A549 (cell line): ENCODE measurements around the gene SENP7.

Source experiments
- BHLHE40 ChIP-seq: IDR thresholded peaks from 2 replicates; pipeline ENCODE4 v1.6.1; 2012; ENCODE audit warnings: low read depth, low read length, inconsistent platforms
- CHD2 ChIP-seq: fragments of 150-350 bp; IDR thresholded peaks from 2 replicates; pipeline ENCODE4 v1.6.1; 2014; ENCODE audit warnings: low read length; ENCODE audit not compliant: partially characterized antibody
- CTCF ChIP-seq: fragments of >200 bp; sonication (Bioruptor Twin); formaldehyde crosslinking; IDR thresholded peaks from 3 replicates; pipeline ENCODE4 v1.5.1; 2016
- EP300 ChIP-seq, 2 experiments: fragments of >200 bp; sonication (Bioruptor Twin); formaldehyde crosslinking; IDR thresholded peaks; 2 replicates in 1 of 2; 3 replicates in 1 of 2; pipeline ENCODE4 v1.6.1; 2016 to 2017
- ESRRA ChIP-seq: fragments of 150-350 bp; IDR thresholded peaks from 2 replicates; pipeline ENCODE4 v1.6.1; 2014; ENCODE audit warnings: mild to moderate bottlenecking, low read length, borderline replicate concordance
- FOSB ChIP-seq: fragments of 250-450 bp; sonication (Bioruptor Pico); IDR thresholded peaks from 2 replicates; pipeline ENCODE4 v1.5.0; 2020; ENCODE audit warnings: mild to moderate bottlenecking, moderate library complexity
- FOXS1 ChIP-seq: fragments of 250-450 bp; sonication (Bioruptor Pico); IDR thresholded peaks from 2 replicates; pipeline ENCODE4 v1.5.0; 2020; ENCODE audit warnings: mild to moderate bottlenecking, moderate library complexity
- JUNB ChIP-seq: fragments of >200 bp; sonication (Bioruptor Twin); formaldehyde crosslinking; IDR thresholded peaks from 2 replicates; pipeline ENCODE4 v1.6.1; 2016
- MAFK ChIP-seq: fragments of 450-650 bp; IDR thresholded peaks from 2 replicates; pipeline ENCODE4 v1.6.1; 2014; ENCODE audit not compliant: partially characterized antibody
- MAZ ChIP-seq: fragments of 150-350 bp; IDR thresholded peaks from 2 replicates; pipeline ENCODE4 v1.6.1; 2014; ENCODE audit warnings: antibody characterized with exemption, low read depth, low read length, borderline replicate concordance
- MYC ChIP-seq: IDR thresholded peaks from 2 replicates; pipeline ENCODE4 v1.6.1; 2012; ENCODE audit warnings: mild to moderate bottlenecking, inconsistent platforms, low read length, improper control_type of control experiment, borderline replicate concordance
- POLR2A ChIP-seq: IDR thresholded peaks from 2 replicates; pipeline ENCODE4 v1.6.1; 2012; ENCODE audit warnings: mild to moderate bottlenecking, low read length
- RAD21 ChIP-seq, 2 experiments: fragments of >200 bp in 1 of 2; sonication (Bioruptor Twin) in 1 of 2; formaldehyde crosslinking in 1 of 2; IDR thresholded peaks in 1 of 2; conservative IDR thresholded peaks in 1 of 2; 2 replicates in 1 of 2; 3 replicates in 1 of 2; pipeline ENCODE4 v1.6.1; 2012 to 2018; ENCODE audit warnings: inconsistent platforms in 1 of 2
- SREBF2 ChIP-seq: fragments of 450-650 bp; IDR thresholded peaks from 2 replicates; pipeline ENCODE4 v1.6.1; 2014; ENCODE audit warnings: mild to moderate bottlenecking, moderate library complexity

GRCh38 chr3:101556064-101556463, 43.1 kb upstream of the SENP7 start:
- TF ChIP-seq MAZ: no peak
- no peak for TF ChIP-seq JUNB
- TF ChIP-seq CTCF: no peak
- TF ChIP-seq MAFK: no peak
- TF ChIP-seq RAD21 (conservative IDR thresholded peaks at IDR 0.05 in 1 of 2, IDR thresholded peaks at IDR 0.05 in 1 of 2): no peak
- TF ChIP-seq BHLHE40: no peak
- TF ChIP-seq ESRRA: no peak
- TF ChIP-seq POLR2A: no peak
- TF ChIP-seq SREBF2: no peak
- no peak for TF ChIP-seq EP300 (IDR thresholded peaks at IDR 0.05)
- TF ChIP-seq FOSB (CRISPR knock-in tag): no peak
- no peak for TF ChIP-seq MYC
- TF ChIP-seq FOXS1: no peak
- no peak for TF ChIP-seq CHD2
